Activated CD4-positive, alpha-beta T cell treated with anti-CD3 and anti-CD28 coated beads, Interleukin-2, amount 10 ng/mL, durations not matched to agents 7 days and 5 days (primary cell): ENCODE measurements around the gene RNF157. TPM values are rescaled to one million over a fixed set of nuclear protein-coding genes. Genes with fewer than 3 reads are reported as not detected.
A peak's percentile ranks its signal among the peaks of the same experiment; 100 is the strongest.

Experiments
- CTCF ChIA-PET: fragments of 350-600 bp; sonication (Branson Sonifier 250); formaldehyde crosslinking; loops from one replicate; lab custom pipeline; 2021; ENCODE audit warnings: antibody characterized with exemption; lab: Charles Lee
- POLR2A ChIA-PET: fragments of 350-600 bp; sonication (Branson Sonifier 250); formaldehyde crosslinking; loops from one replicate; lab custom pipeline; 2021; ENCODE audit warnings: antibody characterized with exemption; lab: Charles Lee
- DNase-seq: peaks from one replicate; pipeline ENCODE4 v3.0.0-alpha.2; 2020
- H3K27ac Mint-ChIP-seq: one replicate; pipeline ENCODE4 v1.8.0; 2021; ENCODE audit warnings: mild to moderate bottlenecking, moderate library complexity, mixed read lengths
- H3K27me3 Mint-ChIP-seq: one replicate; pipeline ENCODE4 v1.8.0; 2021; ENCODE audit warnings: mixed read lengths
- H3K36me3 Mint-ChIP-seq: one replicate; pipeline ENCODE4 v1.8.0; 2021; ENCODE audit warnings: low read depth, mixed read lengths
- H3K4me1 Mint-ChIP-seq: one replicate; pipeline ENCODE4 v1.8.0; 2021; ENCODE audit warnings: mixed read lengths
- H3K4me3 Mint-ChIP-seq: one replicate; pipeline ENCODE4 v1.8.0; 2021; ENCODE audit warnings: mild to moderate bottlenecking, moderate library complexity, mixed read lengths
- H3K9me3 Mint-ChIP-seq: one replicate; pipeline ENCODE4 v1.8.0; 2021; ENCODE audit warnings: mixed read lengths
- total RNA-seq, 2 experiments: library from RNA; stranded (reverse); gene quantifications; one replicate each; pipeline ENCODE4 v1.2.3, GENCODE V29; 2021

The RNF157 gene
- total RNA-seq, 2 experiments from 2014 or later: 121 to 129 TPM

GRCh38 chr17:76147211-76148014 lies 92.9 kb downstream of the RNF157 start:
- POLR2A ChIA-PET: no interaction called here
- Mint-ChIP-seq H3K9me3 (no peaks in the 10 kb centered on the region), H3K27ac (peak overlapping the region; percentile 94), H3K27me3 (no peaks in the 10 kb centered on the region), H3K36me3 (peaks cover 67% of the 10 kb centered on the region), H3K4me3 (no peak overlapping the region), H3K4me1 (peaks cover 73% of the 10 kb centered on the region)
- DNase-seq: no peak
- CTCF ChIA-PET: interaction anchor here (0.7 to 4.2 kb wide), 3 partner anchors 28 to 132 kb away, joined by 3 to 12 read pairs (median 4); no protein-coding TSS in a partner anchor

GRCh38 chr17:76146053-76146851 lies 94.0 kb downstream of the RNF157 start:
- H3K4me3 Mint-ChIP-seq: peak overlapping the region; percentile 30
- H3K36me3 Mint-ChIP-seq: peaks cover 55% of the 10 kb centered on the region
- H3K9me3 Mint-ChIP-seq: no peaks in the 10 kb centered on the region
- ChIA-PET POLR2A (interaction anchor here (0.7 to 1.0 kb wide), 2 partner anchors 83 to 119 kb away, joined by 3 read pairs; partner anchors contain the start of gene UBALD2), CTCF (interaction anchor here (0.8 to 4.2 kb wide), 8 partner anchors 10 to 241 kb away, joined by 3 to 12 read pairs (median 4); no protein-coding TSS in a partner anchor)
- H3K27ac Mint-ChIP-seq: peak overlapping the region; percentile 94
- no peaks in the 10 kb centered on the region for H3K27me3 Mint-ChIP-seq
- H3K4me1 Mint-ChIP-seq: peaks cover 72% of the 10 kb centered on the region
- DNase-seq: no peak

GRCh38 chr17:76145231-76146052 lies 94.9 kb downstream of the RNF157 start:
- peak overlapping the region; percentile 94 for H3K27ac Mint-ChIP-seq
- POLR2A ChIA-PET: interaction anchor here (0.6 to 1.0 kb wide), 4 partner anchors 33 to 119 kb away, joined by 3 read pairs; partner anchors contain the start of gene UBALD2
- peaks cover 71% of the 10 kb centered on the region for H3K4me1 Mint-ChIP-seq
- CTCF ChIA-PET: interaction anchor here (0.8 to 4.2 kb wide), 8 partner anchors 10 to 240 kb away, joined by 3 to 12 read pairs (median 4); no protein-coding TSS in a partner anchor
- peaks cover 5% of the 10 kb centered on the region for H3K27me3 Mint-ChIP-seq
- no peaks in the 10 kb centered on the region for H3K9me3 Mint-ChIP-seq
- DNase-seq: peak; percentile 64
- peak overlapping the region; percentile 30 for H3K4me3 Mint-ChIP-seq
- peaks cover 49% of the 10 kb centered on the region for H3K36me3 Mint-ChIP-seq

DNA sequence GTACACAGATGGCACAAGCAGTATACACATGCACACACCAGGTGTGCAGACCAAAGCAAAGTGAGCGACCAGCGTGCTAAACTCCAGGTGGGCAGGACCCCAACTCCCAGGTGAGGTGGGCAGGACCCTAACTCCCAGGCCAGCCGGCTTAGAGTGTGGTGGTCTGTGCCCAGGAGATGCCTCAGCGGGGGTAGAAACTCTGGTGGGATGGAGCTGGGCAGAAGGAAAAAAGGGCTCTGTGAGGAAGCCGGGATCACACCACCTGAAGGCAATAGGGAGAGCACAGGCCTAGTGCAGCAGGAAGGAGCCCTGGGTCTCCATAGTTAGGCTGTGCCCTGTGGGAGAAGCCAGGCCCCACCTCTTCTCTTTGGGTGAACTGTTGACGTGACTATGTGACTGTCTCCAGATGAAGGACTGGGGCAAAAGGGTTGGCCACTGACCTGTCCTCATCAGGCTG lies 97.7 kb downstream of the RNF157 start:
- ChIA-PET POLR2A (no interaction called here), CTCF (interaction anchor here (0.6 to 4.8 kb wide), 14 partner anchors 8 to 137 kb away, joined by 3 to 18 read pairs (median 5); no protein-coding TSS in a partner anchor)
- peaks cover 70% of the 10 kb centered on the region for H3K4me1 Mint-ChIP-seq
- H3K9me3 Mint-ChIP-seq: no peaks in the 10 kb centered on the region
- peaks cover 15% of the 10 kb centered on the region for H3K27me3 Mint-ChIP-seq
- H3K4me3 Mint-ChIP-seq: no peak overlapping the region
- H3K27ac Mint-ChIP-seq: peak overlapping the region; percentile 94
- H3K36me3 Mint-ChIP-seq: peaks cover 28% of the 10 kb centered on the region
- DNase-seq: no peak

GRCh38 chr17:76142039-76142584 lies 98.2 kb downstream of the RNF157 start:
- peak overlapping the region; percentile 69 for H3K27ac Mint-ChIP-seq

DNA sequence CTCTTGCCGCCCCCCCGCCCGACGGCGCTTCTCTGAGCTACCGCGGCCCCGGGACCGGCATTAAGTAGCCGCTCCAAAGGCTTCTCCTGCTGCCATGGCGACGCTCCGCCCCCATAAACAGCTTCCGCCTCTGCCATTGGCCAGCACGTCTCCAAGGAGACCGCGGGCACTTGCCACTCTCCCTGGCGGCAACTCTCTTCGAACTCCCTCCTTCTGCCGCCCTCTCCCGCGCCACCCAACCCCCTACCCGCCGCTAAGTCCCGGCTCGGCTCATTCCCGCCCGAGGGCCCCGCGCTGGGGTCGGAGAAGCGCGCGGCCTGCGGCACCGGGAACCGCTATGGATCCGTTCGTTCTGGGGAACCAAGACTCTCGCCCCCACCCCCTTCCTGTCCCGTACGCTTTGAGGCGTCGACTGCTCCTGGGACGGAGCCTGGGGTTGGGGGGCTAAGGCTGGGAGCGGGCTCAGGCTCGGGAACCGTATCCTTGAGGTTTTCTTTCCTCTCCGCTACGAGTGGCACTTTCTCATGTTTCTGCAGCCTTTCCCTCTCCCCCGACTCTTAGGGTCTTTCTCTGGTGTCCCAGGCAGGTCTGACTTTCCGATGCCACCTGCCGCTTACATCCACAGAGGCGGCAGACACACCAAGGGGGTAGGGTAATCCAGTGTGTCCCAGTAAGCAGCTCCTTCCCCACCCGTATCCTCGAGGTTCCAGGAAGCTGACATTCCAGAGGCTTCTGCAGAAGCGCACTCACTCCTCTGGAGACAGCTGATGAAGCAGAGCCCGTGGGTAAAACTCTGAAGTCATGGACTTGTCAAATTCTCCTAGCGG lies 98.9 kb downstream of the RNF157 start, which contains the start of gene FOXJ1:
Gene FOXJ1 (minus strand): TSS at position 34 of the 827 bp plus-strand sequence. CDS start 850 bp downstream, outside the sequence.
- DNase-seq: peak; percentile 92
- H3K27me3 Mint-ChIP-seq: peaks cover 15% of the 10 kb centered on the region
- H3K9me3 Mint-ChIP-seq: no peaks in the 10 kb centered on the region
- ChIA-PET CTCF (interaction anchor here (0.6 to 4.8 kb wide), 13 partner anchors 9 to 138 kb away, joined by 3 to 18 read pairs (median 4); no protein-coding TSS in a partner anchor), POLR2A (no interaction called here)
- peaks cover 58% of the 10 kb centered on the region for H3K4me1 Mint-ChIP-seq
- H3K27ac Mint-ChIP-seq: peak within 1 kb of the TSS; percentile 69
- peaks cover 16% of the 10 kb centered on the region for H3K36me3 Mint-ChIP-seq
- H3K4me3 Mint-ChIP-seq: peak within 1 kb of the TSS; percentile 71

More at GRCh38 chr17:76142039-76142584, 98.2 kb downstream of the RNF157 start:
- POLR2A ChIA-PET: no interaction called here
- Mint-ChIP-seq H3K27me3 (peaks cover 15% of the 10 kb centered on the region), H3K4me3 (peak overlapping the region; percentile 71), H3K36me3 (peaks cover 23% of the 10 kb centered on the region), H3K9me3 (no peaks in the 10 kb centered on the region), H3K4me1 (peaks cover 65% of the 10 kb centered on the region)
- CTCF ChIA-PET: interaction anchor here (0.6 to 4.8 kb wide), 12 partner anchors 8 to 138 kb away, joined by 3 to 18 read pairs (median 4); no protein-coding TSS in a partner anchor
- DNase-seq: no peak

- Mint-ChIP-seq H3K4me1 (peaks cover 52% of the 10 kb centered on the region), H3K27me3 (peaks cover 15% of the 10 kb centered on the region), H3K36me3 (peaks cover 9% of the 10 kb centered on the region), H3K4me3 (peak overlapping the region; percentile 30), H3K9me3 (no peaks in the 10 kb centered on the region), H3K27ac (no peak overlapping the region)
- POLR2A ChIA-PET: no interaction called here
- DNase-seq: no peak
- CTCF ChIA-PET: interaction anchor here (0.7 to 4.8 kb wide), 4 partner anchors 11 to 88 kb away, joined by 3 to 18 read pairs (median 8); no protein-coding TSS in a partner anchor
These were observed 99.6 kb downstream of the RNF157 start for GRCh38 chr17:76140661-76141211.

- peaks cover 52% of the 10 kb centered on the region for H3K4me1 Mint-ChIP-seq
- no peaks in the 10 kb centered on the region for H3K9me3 Mint-ChIP-seq
- ChIA-PET CTCF (interaction anchor here (1.5 to 4.8 kb wide), 3 partner anchors 10 to 40 kb away, joined by 5 to 18 read pairs (median 12); no protein-coding TSS in a partner anchor), POLR2A (no interaction called here)
- peaks cover 5% of the 10 kb centered on the region for H3K36me3 Mint-ChIP-seq
- peaks cover 15% of the 10 kb centered on the region for H3K27me3 Mint-ChIP-seq
- peak overlapping the region; percentile 30 for H3K4me3 Mint-ChIP-seq
- no peak for DNase-seq
- H3K27ac Mint-ChIP-seq: peak overlapping the region; percentile 2
These were observed 100.3 kb downstream of the RNF157 start for GRCh38 chr17:76139801-76140660.

GRCh38 chr17:76138896-76139752 lies 101.2 kb downstream of the RNF157 start:
- ChIA-PET CTCF (interaction anchor here (1.5 kb wide), 1 partner anchor 9 kb away, joined by 5 read pairs; no protein-coding TSS in a partner anchor), POLR2A (no interaction called here)
- H3K4me1 Mint-ChIP-seq: peaks cover 47% of the 10 kb centered on the region
- H3K4me3 Mint-ChIP-seq: peak overlapping the region; percentile 27
- DNase-seq: no peak
- no peaks in the 10 kb centered on the region for H3K36me3 Mint-ChIP-seq
- H3K27ac Mint-ChIP-seq: no peak overlapping the region
- peaks cover 15% of the 10 kb centered on the region for H3K27me3 Mint-ChIP-seq
- H3K9me3 Mint-ChIP-seq: no peaks in the 10 kb centered on the region
